ENCODE results near the gene GGT5. TPM values are rescaled to one million over a fixed set of nuclear protein-coding genes. Genes with fewer than 3 reads are reported as not detected.
"Not testable (repeated sequence)": the region's sequence is repeated elsewhere in the genome, so short reads cannot be mapped to it uniquely, and the experiment has no call there.

GGT5 gene
- total RNA-seq, 4 donors from 2014 or later: 35.8 to 156 (median 83.7) TPM

DNA sequence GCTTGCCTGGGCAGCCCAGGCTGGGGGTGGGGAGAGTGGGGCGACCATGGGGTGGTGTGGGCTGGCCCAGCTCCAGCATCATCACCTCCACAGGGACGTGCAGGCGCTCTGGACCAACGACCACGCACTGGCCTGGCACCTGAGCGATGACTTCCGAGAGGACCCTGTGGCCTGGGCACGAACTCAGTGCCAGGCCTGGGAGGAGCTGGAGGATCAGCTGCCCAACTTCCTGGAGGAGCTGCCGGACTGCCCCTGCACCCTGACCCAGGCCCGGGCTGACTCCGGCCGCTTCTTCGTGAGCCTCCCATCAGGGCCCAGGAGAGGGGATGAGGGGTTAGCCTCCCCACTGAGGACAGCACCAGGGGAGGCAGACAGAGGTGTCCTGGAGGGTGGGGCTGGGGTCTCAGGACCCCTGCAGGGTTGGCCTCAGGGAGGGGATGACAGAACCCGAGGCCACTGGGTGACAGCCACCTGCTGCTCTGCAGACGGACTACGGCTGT is 59.8 kb downstream of the GGT5 start:
- WGBS, 2 donors: 81 to 85% methylated on average over 6 to 15 of the region's 16 CpGs
- Histone ChIP-seq H3K27me3 (no peaks in the 10 kb centered on the region), H3K9me3 (no peaks in the 10 kb centered on the region), H3K36me3 (peaks cover 0 to 13% (median 0%) of the 10 kb centered on the region in 3 donors), H3K4me1 (peaks cover 0 to 31% (median 15%) of the 10 kb centered on the region in 4 donors), H3K4me3 (no peak overlapping the region), H3K27ac (no peak overlapping the region)
- DNase-seq (ENCODE audit: low spot score in 2 of 2): no peak
- TF ChIP-seq POLR2A (IDR thresholded peaks at IDR 0.05) (no peak), EP300 (IDR thresholded peaks at IDR 0.05) (no peak), CTCF (IDR thresholded peaks at IDR 0.05) (no peak)

GRCh38 chr22:24184057-24184798 is 60.7 kb downstream of the GGT5 start:
- peaks cover 0 to 23% (median 7%) of the 10 kb centered on the region in 4 donors for H3K4me1 ChIP-seq
- peaks cover 0 to 13% (median 0%) of the 10 kb centered on the region in 3 donors for H3K36me3 ChIP-seq
- TF ChIP-seq POLR2A (IDR thresholded peaks at IDR 0.05) (no peak), EP300 (IDR thresholded peaks at IDR 0.05) (no peak), CTCF (IDR thresholded peaks at IDR 0.05) (no peak)
- H3K27ac ChIP-seq: no peak overlapping the region
- no peaks in the 10 kb centered on the region for H3K9me3 ChIP-seq
- DNase-seq (ENCODE audit: low spot score in 2 of 2): no peak
- no peaks in the 10 kb centered on the region for H3K27me3 ChIP-seq
- WGBS, 2 donors: 90% methylated on average over 16 of the region's 16 CpGs
- no peak overlapping the region for H3K4me3 ChIP-seq

- no peaks in the 10 kb centered on the region for H3K9me3 ChIP-seq
- H3K4me3 ChIP-seq: no peak overlapping the region
- no peaks in the 10 kb centered on the region for H3K27me3 ChIP-seq
- DNase-seq (ENCODE audit: low spot score in 2 of 2): no peak
- no peak for TF ChIP-seq CTCF (IDR thresholded peaks at IDR 0.05)
- TF ChIP-seq POLR2A (IDR thresholded peaks at IDR 0.05): no peak
- no peak for TF ChIP-seq EP300 (IDR thresholded peaks at IDR 0.05)
- WGBS, 2 donors: 77 to 81% methylated on average over 19 to 21 of the region's 24 CpGs
- peaks cover 0 to 18% (median 0%) of the 10 kb centered on the region in 3 donors for H3K36me3 ChIP-seq
- H3K4me1 ChIP-seq: peaks cover 0 to 21% (median 7%) of the 10 kb centered on the region in 4 donors
- no peak overlapping the region for H3K27ac ChIP-seq
These were observed 61.4 kb downstream of the GGT5 start for GRCh38 chr22:24183321-24184031.

GRCh38 chr22:24182900-24183246 is 62.0 kb downstream of the GGT5 start:
- Histone ChIP-seq H3K4me1 (peaks cover 0 to 21% (median 7%) of the 10 kb centered on the region in 4 donors), H3K4me3 (peak overlapping the region in 1 of 4 donors; percentile 26), H3K36me3 (peaks cover 0 to 20% (median 0%) of the 10 kb centered on the region in 3 donors)
- H3K9me3 ChIP-seq; H3K27ac ChIP-seq; DNase-seq (ENCODE audit: low spot score in 2 of 2); H3K27me3 ChIP-seq: not testable (repeated sequence)
- 83 to 88% methylated on average over 3 to 4 of the region's 11 CpGs for WGBS, 2 donors

GRCh38 chr22:24181996-24182899 is 62.6 kb downstream of the GGT5 start:
- Histone ChIP-seq H3K27me3 (no peaks in the 10 kb centered on the region), H3K4me1 (peaks cover 0 to 21% (median 7%) of the 10 kb centered on the region in 4 donors), H3K36me3 (peaks cover 0 to 23% (median 0%) of the 10 kb centered on the region in 3 donors), H3K27ac (peak overlapping the region in 3 of 4 donors; percentile 13 to 81 (median 62)), H3K4me3 (peak overlapping the region in 1 of 4 donors; percentile 26), H3K9me3 (no peaks in the 10 kb centered on the region)
- TF ChIP-seq POLR2A (IDR thresholded peaks at IDR 0.05) (no peak), CTCF (IDR thresholded peaks at IDR 0.05) (peak in 2 of 5 experiments; percentile 10 to 19), EP300 (IDR thresholded peaks at IDR 0.05) (no peak)
- no peak for DNase-seq (ENCODE audit: low spot score in 2 of 2)
- 72 to 74% methylated on average over 20 of the region's 20 CpGs for WGBS, 2 donors

Measured in tibial nerve (tissue), 4 donors.